Measurements from ENCODE around the gene CATSPERE.
"Not testable (repeated sequence)": the region's sequence is repeated elsewhere in the genome, so short reads cannot be mapped to it uniquely, and the experiment has no call there.

The CATSPERE gene

DNA sequence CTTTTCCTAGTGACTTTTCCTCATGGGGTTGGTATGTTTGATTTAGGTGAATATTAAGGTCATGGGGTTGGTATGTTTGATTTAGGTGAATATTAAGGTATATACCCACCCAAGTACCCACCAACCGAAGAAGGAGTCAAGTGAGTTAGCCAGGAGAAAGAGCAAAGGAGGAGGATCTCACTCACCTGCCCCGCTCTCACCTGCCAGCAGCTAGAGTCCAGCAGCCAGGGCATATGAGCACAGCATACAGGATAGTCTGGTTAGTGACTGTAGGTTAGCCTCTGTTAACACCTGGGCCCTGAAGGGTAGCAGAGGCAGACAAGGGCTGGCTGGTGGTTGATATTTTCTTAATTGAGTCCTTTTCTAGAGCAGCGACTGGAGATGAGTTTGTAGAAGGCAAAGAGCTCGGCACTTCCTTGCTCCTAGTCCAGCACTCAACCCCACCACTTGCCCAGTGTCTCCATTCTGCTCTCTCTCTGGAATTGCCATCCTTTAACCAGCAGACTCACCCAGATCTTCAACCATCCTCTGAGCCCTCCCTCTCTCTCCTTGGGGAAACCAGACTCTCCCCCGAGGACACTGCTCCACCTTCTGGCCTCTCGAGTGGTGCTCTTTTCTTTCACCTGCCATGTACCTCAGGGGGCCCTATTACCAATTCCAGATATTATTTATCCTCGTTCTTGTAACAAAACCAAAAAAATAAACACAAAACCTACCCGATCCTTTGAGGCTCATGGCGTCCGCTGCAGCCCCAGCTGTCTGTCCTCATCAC is 175.6 kb downstream of the CATSPERE start:
- DNase-seq: no peak

DNA sequence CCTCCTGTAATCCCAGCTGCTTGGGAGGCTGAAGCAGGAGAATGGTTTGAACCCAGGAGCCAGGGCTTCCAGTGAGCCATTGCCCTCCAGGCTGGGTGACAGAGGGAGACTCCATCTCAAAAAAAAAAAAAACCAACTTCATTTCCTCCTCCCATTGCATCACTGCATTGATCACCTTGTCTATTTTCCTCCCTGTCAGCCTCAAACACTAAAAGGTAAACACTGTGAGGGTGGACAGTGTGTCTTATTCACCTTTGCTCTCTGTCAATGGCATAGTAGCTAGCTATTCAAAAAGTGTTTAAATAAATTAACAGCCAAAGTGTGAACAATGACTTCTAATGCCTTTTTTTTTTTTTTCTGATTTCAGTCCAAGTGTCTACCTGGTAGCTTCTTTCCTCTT is 178.5 kb downstream of the CATSPERE start:
- no peak for DNase-seq

DNA sequence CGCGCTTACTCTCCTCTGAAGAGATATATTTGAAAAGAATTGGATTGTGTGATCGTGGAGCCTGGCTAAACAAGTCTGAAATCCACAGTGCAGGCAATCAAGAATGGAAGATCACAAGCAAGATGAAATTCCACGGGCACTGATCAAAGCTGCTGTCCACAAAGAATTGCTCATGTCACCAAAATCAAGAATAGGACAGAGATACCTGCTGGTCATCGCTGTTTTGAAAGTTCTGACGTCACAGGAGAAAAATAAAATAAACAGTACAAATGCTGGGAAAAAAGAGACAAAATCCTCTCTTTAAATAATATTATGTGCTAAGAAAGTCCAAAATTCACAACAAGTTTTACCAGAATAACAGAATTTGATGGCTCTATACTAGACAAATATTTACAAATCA is 179.8 kb downstream of the CATSPERE start:
- DNase-seq: no peak

DNA sequence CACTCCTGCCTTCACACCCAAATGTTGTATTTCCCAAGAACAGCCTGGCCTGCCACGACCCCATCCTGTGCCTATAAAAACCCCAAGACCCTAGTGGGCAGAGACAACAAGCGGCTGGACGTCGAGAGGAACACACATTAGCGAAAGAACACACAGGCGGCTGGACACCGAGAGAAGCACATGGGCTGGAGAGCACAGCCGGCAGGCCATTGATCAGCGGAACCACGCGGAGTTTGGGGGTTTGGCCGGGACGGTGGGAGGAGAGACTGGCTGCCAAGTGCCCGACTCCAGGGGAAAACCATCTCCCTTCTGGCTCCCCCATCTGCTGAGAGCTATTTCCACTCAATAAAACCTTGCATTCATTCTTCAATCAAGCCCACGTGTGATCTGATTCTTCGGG is 181.5 kb downstream of the CATSPERE start:
- DNase-seq: no peak

DNA sequence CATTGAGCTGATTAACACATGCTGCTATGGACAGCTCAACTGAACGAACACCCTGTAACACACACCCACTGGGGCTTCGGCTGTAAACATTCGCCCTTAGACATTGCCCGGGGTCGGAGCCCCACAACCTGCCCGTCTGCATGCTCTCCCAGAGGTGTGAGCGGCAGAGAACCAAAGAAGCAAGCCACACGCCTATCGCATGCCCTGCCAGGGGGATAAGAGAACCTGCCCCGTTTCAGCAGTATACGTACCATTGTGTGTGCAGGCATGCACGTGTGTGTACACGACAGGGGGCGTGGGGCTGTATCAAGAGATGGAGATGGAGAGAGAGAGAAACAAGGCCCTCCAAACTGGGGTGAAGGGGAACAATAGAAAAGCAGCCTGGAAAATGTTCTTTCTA is 181.9 kb downstream of the CATSPERE start:
- DNase-seq: no peak

DNA sequence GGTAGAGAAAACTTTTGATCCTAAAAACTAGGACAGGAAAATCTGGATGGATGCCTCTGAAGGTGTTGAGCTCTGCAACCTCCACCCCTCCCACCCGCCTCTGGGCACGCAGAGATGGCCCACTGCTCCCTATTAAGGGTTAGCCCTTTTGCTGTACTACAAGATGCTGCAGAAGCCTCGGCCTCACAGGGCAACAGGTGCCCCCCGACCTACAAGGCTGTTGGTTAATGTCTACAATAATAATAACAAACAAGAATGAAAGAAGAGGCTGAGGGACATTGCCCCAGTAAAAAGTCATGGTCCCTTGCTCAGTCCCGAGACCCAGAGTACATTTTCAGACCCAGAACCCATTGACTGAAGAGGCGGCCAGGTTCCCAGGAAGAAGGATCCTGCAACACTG is 184.3 kb downstream of the CATSPERE start:
- no peak for DNase-seq

DNA sequence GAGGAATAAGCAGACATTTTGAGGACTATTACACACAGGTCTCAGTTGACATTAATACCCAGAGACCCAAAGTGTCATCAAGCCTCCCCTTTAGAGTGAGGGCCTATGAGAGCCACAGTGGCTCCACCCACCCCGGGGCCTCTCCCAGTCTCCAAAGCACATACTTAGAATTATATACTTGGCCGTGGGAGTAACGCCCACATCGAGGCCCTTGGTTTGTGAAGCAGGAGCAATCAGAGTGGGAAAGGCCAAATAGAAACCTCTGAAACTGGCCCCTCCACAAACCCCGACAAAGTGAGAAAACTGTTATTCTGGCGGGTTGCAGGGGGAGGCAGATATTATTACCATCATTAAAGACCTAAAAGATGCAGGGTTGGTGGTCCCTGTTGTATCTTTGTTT is 184.8 kb downstream of the CATSPERE start:
- DNase-seq: no peak

DNA sequence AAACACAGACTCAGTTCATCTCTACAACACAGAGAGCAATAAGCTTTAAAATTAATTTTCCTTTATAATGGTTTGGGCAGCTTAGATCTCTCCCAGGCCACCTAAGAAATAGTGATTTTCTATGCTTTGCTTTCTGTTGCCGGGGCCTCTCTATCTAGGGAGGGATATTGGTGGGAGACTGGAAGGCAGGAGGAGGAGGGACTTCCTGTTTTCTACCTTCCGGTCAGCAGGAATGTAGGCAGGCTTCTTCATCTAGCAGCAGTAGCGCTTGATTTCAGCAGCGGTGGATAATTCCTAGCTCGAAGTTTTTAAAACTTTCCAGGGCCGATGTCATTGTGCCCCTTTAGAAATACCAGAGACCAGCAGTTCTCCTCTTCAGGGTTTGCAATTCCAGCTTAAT is 186.7 kb downstream of the CATSPERE start:
- no peak for DNase-seq

DNA sequence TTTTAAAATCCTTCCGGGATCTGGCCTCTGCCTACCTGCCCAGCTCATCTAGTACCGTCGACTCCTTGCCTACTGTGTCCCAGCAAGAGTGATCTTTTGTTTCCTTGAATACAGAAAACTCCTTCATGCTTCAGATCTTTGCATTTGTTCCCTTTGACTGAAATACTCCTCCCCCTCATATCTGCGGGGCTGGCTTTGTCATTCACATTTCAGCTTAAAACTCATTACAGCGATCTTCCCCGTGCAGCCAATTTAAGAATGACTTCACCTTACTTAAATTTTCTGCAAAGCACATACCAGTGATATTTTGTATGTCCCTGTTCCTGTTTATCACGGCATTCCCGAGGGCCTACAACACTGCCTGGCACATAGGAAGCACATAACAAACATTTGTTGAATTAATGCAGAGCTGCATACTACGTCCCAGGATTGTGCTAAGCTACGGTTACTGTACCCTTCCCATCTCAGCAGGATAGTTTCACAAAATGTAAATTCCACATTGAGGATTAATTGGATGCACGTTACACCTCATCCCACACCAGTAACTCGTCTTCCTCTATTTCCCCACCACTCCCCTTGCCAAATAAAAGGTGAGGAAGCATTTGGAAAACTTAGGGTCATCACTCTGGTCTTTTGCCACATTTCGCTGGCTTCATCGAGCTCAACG is 191.0 kb downstream of the CATSPERE start:
- DNase-seq: no peak

DNA sequence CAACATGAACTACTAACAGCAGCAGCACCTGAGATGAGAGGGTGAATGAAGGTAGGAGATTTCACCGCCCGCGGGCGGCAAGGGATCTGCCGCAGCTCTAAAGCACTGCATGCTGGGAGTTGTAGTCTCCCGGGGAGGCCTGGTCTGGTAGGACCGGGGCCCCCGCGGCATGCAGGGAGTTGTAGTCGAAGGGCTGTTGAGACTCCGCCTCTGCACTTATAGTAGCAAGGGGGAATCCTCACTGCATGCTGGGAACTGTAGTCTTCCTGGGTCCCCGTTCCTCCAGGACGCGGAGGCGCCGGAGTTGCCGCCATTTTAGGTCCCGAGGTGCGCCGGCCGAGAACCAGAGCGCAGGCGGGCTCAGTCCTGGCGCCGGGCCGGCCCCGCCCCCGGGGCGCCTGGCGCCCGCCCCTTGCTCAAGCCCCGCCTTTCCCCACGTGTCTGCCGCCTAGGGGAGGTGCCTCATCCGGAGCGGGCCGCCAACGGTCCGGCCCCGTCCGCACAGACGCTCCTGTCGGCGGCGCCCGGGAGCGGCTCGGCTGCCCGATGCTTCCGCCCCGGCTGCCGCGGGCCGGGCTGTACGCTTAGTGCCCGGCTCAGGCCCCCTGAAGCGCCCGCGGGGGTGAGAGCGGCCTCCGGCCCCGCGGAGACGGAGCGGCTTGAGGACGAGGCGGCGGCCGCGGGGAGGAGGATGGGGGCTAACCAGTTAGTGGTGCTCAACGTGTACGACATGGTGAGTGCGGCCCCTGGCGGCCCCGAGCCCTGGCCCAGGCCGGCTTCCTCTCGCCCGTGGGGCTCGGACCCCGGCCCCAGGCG is 191.8 kb downstream of the CATSPERE start, which contains the start of gene DESI2:
Gene DESI2 (plus strand): TSS at position 504 of the 816 bp plus-strand sequence. CDS start 188 bp downstream, at position 692.
- peak; percentile 93 for DNase-seq

DNA sequence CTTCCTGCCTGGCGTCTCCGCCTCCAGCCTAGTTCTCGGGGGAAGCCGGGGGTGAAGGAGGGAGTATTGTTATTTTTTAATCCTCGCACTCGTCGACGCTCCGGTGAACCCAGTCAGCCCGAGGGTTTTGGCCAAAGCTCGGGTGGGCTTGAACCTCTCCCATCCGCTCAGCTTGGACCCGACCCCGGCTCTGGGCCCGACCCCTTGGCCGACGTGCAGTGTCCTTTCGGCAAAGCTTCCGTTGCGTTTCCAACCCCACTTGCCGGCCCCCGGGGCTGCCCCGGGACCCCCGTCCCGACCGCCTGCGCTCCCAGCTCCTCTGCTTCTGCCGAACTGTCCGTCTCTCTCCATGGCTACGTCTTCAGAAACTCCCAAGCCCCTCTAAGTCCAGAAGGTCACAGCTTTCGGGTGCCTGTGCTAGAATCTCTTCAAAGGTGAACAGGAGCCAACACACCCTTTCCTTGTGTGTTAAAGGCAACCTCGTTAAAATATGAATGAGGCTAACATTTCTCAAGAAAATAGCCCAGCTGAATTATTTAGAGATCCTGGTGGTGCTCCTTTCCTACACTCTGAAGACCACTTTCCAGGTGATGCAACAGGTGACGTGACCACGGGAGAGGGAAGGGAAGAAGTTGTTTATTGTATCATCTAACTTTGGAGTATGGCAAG is 192.5 kb downstream of the CATSPERE start:
- DNase-seq: no peak

DNA sequence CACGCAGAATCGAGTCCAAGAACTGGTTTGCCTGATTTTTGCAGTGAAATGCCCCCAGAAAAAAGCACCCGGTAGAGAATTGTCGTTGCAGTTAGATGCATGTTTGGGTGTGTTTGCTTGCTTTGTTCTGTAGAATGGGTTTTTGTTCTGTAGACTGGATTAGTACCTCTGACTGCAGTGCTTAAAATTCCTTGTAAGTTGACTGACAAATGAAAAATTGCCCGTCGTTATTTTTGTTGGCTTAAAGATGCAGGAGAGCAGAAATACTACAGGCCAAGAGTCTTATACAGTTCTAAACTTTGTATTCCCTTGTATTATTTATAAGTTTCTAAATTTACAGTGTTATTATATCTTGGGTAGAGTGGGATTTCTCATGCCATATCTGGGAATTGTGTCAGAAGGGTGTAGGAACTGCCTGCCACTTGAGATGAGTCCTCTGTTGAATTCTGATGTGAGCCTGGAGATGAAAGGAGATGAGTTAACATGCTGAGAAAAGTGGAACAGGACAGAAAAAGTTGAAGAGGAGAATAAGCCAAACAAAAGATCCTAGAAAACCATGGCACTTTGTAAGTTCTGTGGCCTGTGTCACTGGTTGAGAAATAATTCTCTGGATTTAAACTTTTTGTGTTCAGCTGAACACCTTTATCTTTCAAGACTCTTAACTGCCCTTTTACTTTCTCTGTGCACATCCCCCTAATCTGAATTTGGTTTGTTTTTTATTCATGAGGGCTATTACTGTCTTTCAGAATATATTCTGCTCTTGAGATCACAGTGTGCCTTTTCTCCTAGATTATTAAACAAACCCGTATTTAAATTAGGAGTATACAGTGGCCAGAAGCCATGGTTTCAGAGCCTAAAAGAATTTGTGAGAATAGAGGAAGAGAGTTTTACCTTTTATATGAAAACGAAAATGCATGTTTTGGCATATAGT is 193.3 kb downstream of the CATSPERE start:
- no peak for DNase-seq

DNA sequence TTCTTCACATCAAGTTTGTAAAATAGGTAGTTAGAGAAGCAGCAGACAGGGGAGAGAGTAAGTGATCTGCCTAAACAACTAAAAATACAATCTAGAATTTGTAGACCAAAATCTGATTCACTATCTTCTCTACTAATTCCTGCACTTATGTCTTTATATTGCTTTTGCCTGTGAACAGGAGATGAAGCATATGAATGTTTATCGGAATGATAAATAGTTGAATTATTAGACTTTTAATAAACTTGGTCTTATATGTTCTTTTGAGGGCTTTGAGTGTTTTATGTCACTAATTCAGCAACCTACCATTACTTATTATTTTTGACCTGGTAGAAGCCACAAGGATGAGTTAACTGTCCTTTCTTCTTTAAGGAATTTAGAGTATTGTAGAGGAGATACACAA is 194.1 kb downstream of the CATSPERE start:
- no peak for DNase-seq

DNA sequence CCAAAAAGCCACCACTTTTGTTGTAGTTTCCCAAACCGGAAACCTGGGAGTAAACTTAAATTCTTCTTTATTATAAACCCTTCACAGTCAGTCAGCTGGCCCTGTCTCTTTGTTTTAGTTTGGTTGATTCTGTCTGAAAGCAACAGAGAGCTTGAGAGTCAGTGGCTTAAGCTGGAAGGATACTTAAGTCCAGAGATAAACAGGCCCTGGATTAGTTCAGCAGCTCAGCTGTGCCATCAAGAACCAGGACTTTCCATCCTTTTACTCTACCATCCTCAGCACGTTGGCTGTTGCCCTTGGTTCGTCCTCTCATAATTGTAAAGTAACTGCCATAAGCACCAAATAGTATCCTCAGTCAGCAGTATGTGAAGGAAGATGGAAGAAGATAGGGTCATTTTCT is 196.3 kb downstream of the CATSPERE start:
- no peak for DNase-seq

DNA sequence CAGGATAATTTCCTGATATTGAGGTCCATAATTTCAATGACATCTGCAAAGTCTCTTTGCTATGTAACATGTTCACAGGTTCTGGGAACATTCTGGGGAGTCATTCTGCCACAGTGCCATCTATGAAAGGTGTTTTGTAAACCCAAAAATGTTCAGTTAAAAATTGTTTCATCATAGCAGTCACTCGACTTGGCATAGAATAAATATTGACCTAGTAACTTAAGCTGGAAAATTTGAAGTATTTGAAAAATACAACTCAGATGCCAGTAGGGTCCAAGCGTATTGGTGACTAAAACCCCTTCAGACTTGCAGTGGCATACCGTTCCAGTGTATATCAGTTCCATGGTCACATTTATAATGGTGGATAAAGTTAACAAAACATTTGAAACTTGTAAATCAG is 198.6 kb downstream of the CATSPERE start:
- no peak for DNase-seq

DNA sequence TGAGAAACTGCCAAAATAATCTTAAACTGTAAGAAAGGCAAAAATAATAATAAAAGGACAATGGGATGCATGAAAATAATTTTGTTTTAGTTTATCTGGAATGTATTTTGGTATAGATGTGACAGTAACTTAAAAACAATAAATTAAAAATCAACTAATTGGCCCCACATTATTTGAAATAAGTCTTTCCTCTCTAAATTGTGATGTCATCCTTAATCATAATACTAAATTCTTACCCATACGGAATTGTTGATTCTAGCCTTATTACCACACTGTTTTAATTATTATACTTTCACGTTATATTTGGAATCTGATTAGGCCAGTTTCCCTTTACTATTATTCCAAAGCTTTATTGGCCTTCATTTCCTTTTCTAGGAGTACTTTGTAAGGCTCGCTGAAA is 199.5 kb downstream of the CATSPERE start:
- no peak for DNase-seq

DNA sequence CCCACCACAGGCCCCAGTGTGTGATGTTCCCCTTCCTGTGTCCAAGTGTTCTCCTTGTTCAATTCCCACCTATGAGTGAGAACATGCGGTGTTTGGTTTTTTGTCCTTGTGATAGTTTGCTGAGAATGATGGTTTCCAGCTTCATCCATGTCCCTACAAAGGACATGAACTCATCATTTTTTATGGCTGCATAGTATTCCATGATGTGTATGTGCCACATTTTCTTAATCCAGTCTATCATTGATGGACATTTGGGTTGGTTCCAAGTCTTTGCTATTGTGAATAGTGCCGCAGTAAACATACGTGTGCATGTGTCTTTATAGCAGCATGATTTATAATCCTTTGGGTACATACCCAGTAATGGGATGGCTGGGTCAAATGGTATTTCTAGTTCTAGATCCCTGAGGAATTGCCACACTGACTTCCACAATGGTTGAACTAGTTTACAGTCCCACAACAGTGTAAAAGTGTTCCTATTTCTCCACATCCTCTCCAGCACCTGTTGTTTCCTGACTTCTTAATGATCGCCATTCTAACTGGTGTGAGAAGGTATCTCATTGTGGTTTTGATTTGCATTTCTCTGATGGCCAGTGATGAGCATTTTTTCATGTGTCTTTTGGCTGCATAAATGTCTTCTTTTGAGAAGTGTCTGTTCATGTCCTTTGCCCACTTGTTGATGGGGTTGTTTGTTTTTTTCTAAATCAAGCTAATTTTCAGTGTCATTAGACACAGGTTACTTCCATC is 200.7 kb downstream of the CATSPERE start:
- not testable (repeated sequence) for DNase-seq

DNA sequence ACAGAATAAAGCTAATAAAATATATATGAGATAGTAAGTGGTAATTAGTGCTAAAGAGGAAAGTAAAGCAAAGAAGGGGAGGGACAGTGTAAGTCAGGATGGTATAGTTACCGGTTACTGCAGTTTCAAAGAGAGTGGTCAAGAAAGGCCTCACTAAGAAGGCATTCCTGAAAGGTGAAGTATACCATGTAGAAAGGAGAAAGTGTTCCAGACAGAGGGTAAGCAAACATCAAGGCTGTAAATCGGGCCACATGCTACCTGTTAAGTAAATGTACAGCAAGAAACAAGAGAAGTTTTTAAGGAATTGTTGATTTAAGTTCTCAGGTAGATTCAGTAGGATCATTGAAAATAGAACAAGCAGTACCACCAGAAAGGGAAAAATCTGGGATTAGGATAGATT is 201.5 kb downstream of the CATSPERE start:
- no peak for DNase-seq

DNA sequence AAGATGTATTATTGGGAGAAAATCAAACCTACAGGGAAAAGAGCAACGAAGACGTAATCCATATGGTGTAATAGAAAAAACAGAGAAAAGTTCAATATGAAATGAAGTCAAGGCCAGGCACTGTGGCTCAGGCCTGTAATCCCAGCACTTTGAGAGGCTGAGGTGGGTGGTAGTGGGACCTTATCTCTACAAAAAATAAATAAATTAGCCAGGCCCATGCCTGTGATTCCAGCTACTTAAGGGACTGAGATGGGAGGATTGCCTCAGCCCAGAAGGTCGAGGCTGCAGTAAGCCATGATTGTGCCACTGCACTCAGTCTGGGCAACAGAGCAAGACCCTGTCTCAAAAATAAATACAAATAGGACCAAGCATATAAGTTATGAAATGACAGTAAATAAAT is 203.3 kb downstream of the CATSPERE start:
- no peak for DNase-seq

DNA sequence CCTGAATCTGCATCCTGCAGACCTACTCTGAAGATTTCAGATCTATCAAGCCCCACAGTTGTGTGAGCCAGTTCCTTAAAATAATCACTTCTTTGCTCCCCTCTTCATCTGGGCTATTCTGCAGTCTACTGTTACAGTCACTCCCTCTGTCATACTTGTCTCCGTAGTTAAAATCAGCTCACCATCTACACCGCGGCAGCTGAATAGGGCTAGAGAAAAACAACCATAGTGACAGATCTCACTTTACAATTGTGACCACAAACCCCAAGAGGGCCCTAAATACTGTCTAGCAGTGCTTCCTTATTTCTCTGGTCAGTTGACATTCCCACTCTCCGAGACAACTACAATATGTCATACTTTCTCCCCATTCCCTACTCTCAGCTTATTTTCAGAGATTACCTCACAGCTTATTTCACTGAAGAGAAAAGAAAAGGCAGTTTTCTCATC is 204.7 kb downstream of the CATSPERE start:
- DNase-seq: no peak
